OCI-LY1 (cell line): Measurements from ENCODE around the gene FN3K.

Experiments used
- H2AFZ ChIP-seq: fragments of 200-600 bp; sonication (generic), shearing (Covaris generic); 2 replicates; pipeline ENCODE4 v1.6.0; 2014; ENCODE audit warnings: antibody characterized with exemption, mild to moderate bottlenecking, low read length
- H3F3A ChIP-seq: fragments of 200-600 bp; sonication (generic), shearing (Covaris generic); 2 replicates; pipeline ENCODE4 v1.6.0; 2014; ENCODE audit warnings: mild to moderate bottlenecking, antibody characterized with exemption, low read length, moderate library complexity; ENCODE audit not compliant: insufficient read depth
- H3K27ac ChIP-seq: fragments of 200-600 bp; sonication (generic); 2 replicates; pipeline ENCODE4 v1.5.1; 2014; ENCODE audit warnings: low read length, mixed run types, mild to moderate bottlenecking, low read depth; ENCODE audit not compliant: poor library complexity, severe bottlenecking
- H3K27me3 ChIP-seq: fragments of 200-600 bp; sonication (generic); 2 replicates; pipeline ENCODE4 v1.6.0; 2014; ENCODE audit warnings: antibody characterized with exemption, mild to moderate bottlenecking, low read length, moderate library complexity; ENCODE audit not compliant: insufficient read depth
- H3K36me3 ChIP-seq: fragments of 200-600 bp; sonication (generic); 2 replicates; pipeline ENCODE4 v1.6.1; 2014; ENCODE audit warnings: mild to moderate bottlenecking, antibody characterized with exemption, low read length, moderate library complexity, mixed read lengths; ENCODE audit not compliant: insufficient read depth
- H3K4me1 ChIP-seq: fragments of 200-600 bp; sonication (generic); 2 replicates; pipeline ENCODE4 v1.5.1; 2014; ENCODE audit warnings: mild to moderate bottlenecking, low read length, moderate library complexity; ENCODE audit not compliant: insufficient read depth, severe bottlenecking
- H3K4me2 ChIP-seq: fragments of 200-600 bp; sonication (generic), shearing (Covaris generic); 2 replicates; pipeline ENCODE4 v1.6.1; 2014; ENCODE audit warnings: low read length
- H3K4me3 ChIP-seq: fragments of 200-600 bp; sonication (generic); 2 replicates; pipeline ENCODE4 v1.5.1; 2014; ENCODE audit warnings: low read length, low read depth, mild to moderate bottlenecking, mixed read lengths; ENCODE audit not compliant: poor library complexity, severe bottlenecking
- H3K79me2 ChIP-seq: fragments of 200-600 bp; shearing (Covaris generic); 2 replicates; pipeline ENCODE4 v1.6.1; 2016; ENCODE audit warnings: mixed run types, low read length, mixed read lengths; ENCODE audit not compliant: insufficient read depth
- H3K9ac ChIP-seq: fragments of 200-600 bp; sonication (generic), shearing (Covaris generic); 2 replicates; pipeline ENCODE4 v1.6.1; 2014; ENCODE audit warnings: mild to moderate bottlenecking, low read length, mixed read lengths
- H3K9me2 ChIP-seq: fragments of 200-600 bp; sonication (generic), shearing (Covaris generic); 2 replicates; pipeline ENCODE4 v1.6.1; 2014; ENCODE audit warnings: low read depth, mild to moderate bottlenecking, low read length, mixed read lengths
- H3K9me3 ChIP-seq: fragments of 200-600 bp; shearing (Covaris generic); 2 replicates; pipeline ENCODE4 v1.6.1; 2014; ENCODE audit warnings: low read length, mixed read lengths
- H4K20me1 ChIP-seq: fragments of 200-600 bp; sonication (generic), shearing (Covaris generic); 2 replicates; pipeline ENCODE4 v1.6.0; 2016; ENCODE audit warnings: mild to moderate bottlenecking, low read length; ENCODE audit not compliant: insufficient read depth
- EZH2 ChIP-seq: fragments of 200-600 bp; sonication (generic), shearing (Covaris generic); IDR thresholded peaks from 2 replicates; pipeline ENCODE4 v1.8.0; 2017; ENCODE audit warnings: borderline replicate concordance, mixed run types, mild to moderate bottlenecking, antibody characterized with exemption, low read length, moderate library complexity, mixed read lengths
- TF ChIP-seq, protein P1 (sequence below): fragments of 200-600 bp; sonication (generic), shearing (Covaris generic); IDR thresholded peaks from 2 replicates; pipeline ENCODE4 v1.5.1; 2017; ENCODE audit warnings: mild to moderate bottlenecking, antibody characterized with exemption, low read length, moderate library complexity, mixed read lengths

FN3K gene

DNA sequence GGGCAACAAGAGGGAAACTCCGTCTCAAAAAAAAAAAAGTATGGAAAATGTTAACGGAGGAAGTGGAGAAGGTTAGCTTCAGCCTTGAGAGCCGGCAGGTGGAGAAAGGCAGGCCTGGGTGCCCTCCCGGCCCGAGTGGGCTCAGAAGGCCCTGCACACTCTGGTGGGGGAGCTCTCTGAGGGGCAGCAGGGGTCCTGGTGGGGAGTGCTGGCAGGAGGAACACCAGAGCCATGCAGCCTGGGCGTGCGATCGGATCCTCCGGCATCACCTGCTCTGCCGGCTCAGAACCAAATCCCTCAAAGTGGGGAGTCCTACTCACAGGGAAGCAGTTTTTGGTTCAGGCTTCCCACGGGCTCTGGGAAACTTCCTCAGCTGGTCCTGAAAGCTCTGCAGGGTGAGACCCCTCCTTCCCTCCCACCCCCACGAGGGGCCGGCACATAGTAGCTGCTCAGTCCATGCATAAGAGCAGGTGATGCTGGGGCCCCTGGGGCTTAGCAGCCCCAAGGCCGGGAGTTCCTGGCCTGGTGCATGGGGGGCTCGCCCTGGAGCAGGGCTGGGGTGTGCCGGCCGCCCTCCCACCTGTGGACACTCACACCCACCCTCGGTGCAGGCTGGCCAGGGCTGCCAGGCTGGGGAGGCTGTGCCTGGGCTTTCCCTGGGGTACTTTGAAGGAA is 1.2 kb downstream of the FN3K start:
- Histone ChIP-seq H3K36me3 (peaks cover 44% of the 10 kb centered on the region), H3K9ac (no peak overlapping the region), H3K4me3 (no peak overlapping the region)

DNA sequence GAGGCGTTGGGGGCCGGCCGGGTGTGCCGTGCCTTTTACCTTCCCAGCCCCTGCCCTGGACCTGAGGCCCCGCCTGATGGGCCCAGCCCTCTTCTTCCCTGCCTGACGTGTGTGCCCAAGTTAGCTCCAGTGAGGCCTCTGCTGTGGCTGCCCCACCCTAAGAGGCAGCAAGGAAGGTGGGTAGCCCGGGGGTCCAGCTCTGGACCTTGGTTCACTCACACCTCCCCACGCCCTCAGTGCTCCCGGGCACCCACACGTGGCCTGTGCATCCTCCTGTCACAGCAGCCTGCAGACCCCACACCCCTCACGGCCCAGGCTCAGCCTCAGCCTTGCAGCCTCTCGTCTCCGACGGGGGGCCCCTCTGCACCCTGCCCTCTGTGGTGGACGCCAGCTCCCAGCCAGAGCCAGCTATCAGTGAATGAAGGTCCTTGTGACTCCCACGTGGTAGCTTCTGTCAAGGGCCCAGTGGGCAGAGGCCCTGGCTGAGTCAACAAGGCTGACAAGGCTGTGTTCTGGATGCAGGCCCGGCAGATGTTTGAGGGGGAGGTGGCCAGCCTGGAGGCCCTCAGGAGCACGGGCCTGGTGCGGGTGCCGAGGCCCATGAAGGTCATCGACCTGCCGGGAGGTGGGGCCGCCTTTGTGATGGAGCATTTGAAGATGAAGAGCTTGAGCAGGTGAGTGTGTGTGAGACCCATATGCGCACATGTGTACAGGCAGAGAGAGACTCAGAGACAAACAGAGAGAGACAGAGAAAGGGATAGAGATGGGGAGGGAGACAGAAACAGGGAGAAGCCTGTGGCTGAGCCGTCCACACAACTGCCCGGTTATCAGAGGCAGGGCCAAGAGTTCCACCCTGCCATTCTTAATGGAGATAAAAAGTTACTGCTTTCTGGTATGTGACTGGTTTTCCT is 2.8 kb downstream of the FN3K start:
- no peak overlapping the region for H3K27ac ChIP-seq
- H3K4me2 ChIP-seq = no peak overlapping the region
- H2AFZ ChIP-seq = no peak overlapping the region
- no peaks in the 10 kb centered on the region for H3K27me3 ChIP-seq
- peaks cover 12% of the 10 kb centered on the region; the same call in 1 of the 2 replicates for H3K9me3 ChIP-seq
- H3K9me2 ChIP-seq = no peaks in the 10 kb centered on the region
- no peak overlapping the region for H3K4me3 ChIP-seq
- no peaks in the 10 kb centered on the region for H3K79me2 ChIP-seq
- H3K4me1 ChIP-seq = no peaks in the 10 kb centered on the region
- TF ChIP-seq, protein P1, sequence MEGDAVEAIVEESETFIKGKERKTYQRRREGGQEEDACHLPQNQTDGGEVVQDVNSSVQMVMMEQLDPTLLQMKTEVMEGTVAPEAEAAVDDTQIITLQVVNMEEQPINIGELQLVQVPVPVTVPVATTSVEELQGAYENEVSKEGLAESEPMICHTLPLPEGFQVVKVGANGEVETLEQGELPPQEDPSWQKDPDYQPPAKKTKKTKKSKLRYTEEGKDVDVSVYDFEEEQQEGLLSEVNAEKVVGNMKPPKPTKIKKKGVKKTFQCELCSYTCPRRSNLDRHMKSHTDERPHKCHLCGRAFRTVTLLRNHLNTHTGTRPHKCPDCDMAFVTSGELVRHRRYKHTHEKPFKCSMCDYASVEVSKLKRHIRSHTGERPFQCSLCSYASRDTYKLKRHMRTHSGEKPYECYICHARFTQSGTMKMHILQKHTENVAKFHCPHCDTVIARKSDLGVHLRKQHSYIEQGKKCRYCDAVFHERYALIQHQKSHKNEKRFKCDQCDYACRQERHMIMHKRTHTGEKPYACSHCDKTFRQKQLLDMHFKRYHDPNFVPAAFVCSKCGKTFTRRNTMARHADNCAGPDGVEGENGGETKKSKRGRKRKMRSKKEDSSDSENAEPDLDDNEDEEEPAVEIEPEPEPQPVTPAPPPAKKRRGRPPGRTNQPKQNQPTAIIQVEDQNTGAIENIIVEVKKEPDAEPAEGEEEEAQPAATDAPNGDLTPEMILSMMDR = no peak
- TF ChIP-seq EZH2 = no peak
- peaks cover 38% of the 10 kb centered on the region for H3K36me3 ChIP-seq
- no peaks in the 10 kb centered on the region for H4K20me1 ChIP-seq
- no peaks in the 10 kb centered on the region for H3F3A ChIP-seq
- no peak overlapping the region for H3K9ac ChIP-seq

More for the DNA sequence above, 1.2 kb downstream of the FN3K start:
- Histone ChIP-seq H3K27me3 (no peaks in the 10 kb centered on the region), H3K9me2 (no peaks in the 10 kb centered on the region), H3K79me2 (no peaks in the 10 kb centered on the region), H4K20me1 (no peaks in the 10 kb centered on the region), H3K9me3 (peaks cover 15% of the 10 kb centered on the region), H3K4me2 (no peak overlapping the region), H2AFZ (no peak overlapping the region), H3K4me1 (no peaks in the 10 kb centered on the region), H3K27ac (no peak overlapping the region), H3F3A (no peaks in the 10 kb centered on the region)
- no peak for TF ChIP-seq EZH2
- TF ChIP-seq, protein P1 = no peak

GRCh38 chr17:82740906-82741759 is 5.7 kb downstream of the FN3K start:
- no peaks in the 10 kb centered on the region for H3K79me2 ChIP-seq
- H3K4me3 ChIP-seq = no peak overlapping the region
- H3F3A ChIP-seq = no peaks in the 10 kb centered on the region
- H3K27ac ChIP-seq = no peak overlapping the region
- H3K4me1 ChIP-seq = no peaks in the 10 kb centered on the region
- no peak overlapping the region for H3K4me2 ChIP-seq
- peaks cover 25% of the 10 kb centered on the region for H3K36me3 ChIP-seq
- peaks cover 9% of the 10 kb centered on the region; the same call in 1 of the 2 replicates for H3K9me3 ChIP-seq
- H4K20me1 ChIP-seq = no peaks in the 10 kb centered on the region
- H2AFZ ChIP-seq = no peak overlapping the region
- H3K9me2 ChIP-seq = no peaks in the 10 kb centered on the region
- H3K27me3 ChIP-seq = no peaks in the 10 kb centered on the region
- TF ChIP-seq EZH2 = no peak
- H3K9ac ChIP-seq = no peak overlapping the region
